Endothelial cell (in vitro differentiated cells): Measurements from ENCODE around the gene SLC15A1. TPM values are rescaled to one million over a fixed set of nuclear protein-coding genes. Genes with fewer than 3 reads are reported as not detected.

Source experiments
- DNase-seq: peaks from one replicate; pipeline ENCODE4 v3.0.0; 2021; ENCODE audit warnings: low spot score
- H3K27ac Mint-ChIP-seq: one replicate; pipeline ENCODE4 v1.8.0; 2021; ENCODE audit warnings: mixed read lengths, inconsistent platforms; ENCODE audit not compliant: unreplicated experiment
- H3K27me3 Mint-ChIP-seq: one replicate; pipeline ENCODE4 v1.8.0; 2021; ENCODE audit warnings: mild to moderate bottlenecking, moderate library complexity, mixed read lengths, inconsistent platforms; ENCODE audit not compliant: unreplicated experiment
- H3K36me3 Mint-ChIP-seq: one replicate; pipeline ENCODE4 v1.8.0; 2021; ENCODE audit warnings: mild to moderate bottlenecking, low read depth, mixed read lengths, inconsistent platforms; ENCODE audit not compliant: unreplicated experiment
- H3K4me1 Mint-ChIP-seq: one replicate; pipeline ENCODE4 v1.8.0; 2021; ENCODE audit warnings: mild to moderate bottlenecking, mixed read lengths, inconsistent platforms; ENCODE audit not compliant: unreplicated experiment
- H3K4me3 Mint-ChIP-seq: one replicate; pipeline ENCODE4 v1.8.0; 2021; ENCODE audit warnings: mild to moderate bottlenecking, mixed read lengths, inconsistent platforms; ENCODE audit not compliant: unreplicated experiment
- H3K9me3 Mint-ChIP-seq: one replicate; pipeline ENCODE4 v1.8.0; 2021; ENCODE audit warnings: mixed read lengths, inconsistent platforms; ENCODE audit not compliant: unreplicated experiment
- CTCF ChIP-seq: fragments of 200-600 bp; sonication (generic); IDR thresholded peaks from one replicate; pipeline ENCODE4 v1.5.0; 2021; ENCODE audit warnings: antibody characterized with exemption; ENCODE audit not compliant: unreplicated experiment
- total RNA-seq: library from RNA; stranded (reverse); fragmentation: NEBNext Ultra II Directional; extraction: Animal tissue kit (Norgen Biotek cat#: 25700); gene quantifications from one replicate; pipeline ENCODE4 v1.2.1, GENCODE V29; 2021; ENCODE audit not compliant: unreplicated experiment

SLC15A1 gene
- total RNA-seq, 1 donor from 2014 or later, result 0.10 TPM

- Mint-ChIP-seq H3K4me3 (no peak overlapping the region), H3K27ac (no peak overlapping the region), H3K4me1 (no peaks in the 10 kb centered on the region), H3K27me3 (peaks cover 3% of the 10 kb centered on the region), H3K9me3 (no peaks in the 10 kb centered on the region), H3K36me3 (no peaks in the 10 kb centered on the region)
- no peak for TF ChIP-seq CTCF
- DNase-seq, result no peak
Measured at GRCh38 chr13:98729658-98730057, 22.8 kb downstream of the SLC15A1 start.

GRCh38 chr13:98722958-98723357, 29.5 kb downstream of the SLC15A1 start:
- H3K27me3 Mint-ChIP-seq, result peaks cover 3% of the 10 kb centered on the region
- DNase-seq, result no peak
- no peaks in the 10 kb centered on the region for H3K9me3 Mint-ChIP-seq
- no peak for TF ChIP-seq CTCF
- H3K36me3 Mint-ChIP-seq, result no peaks in the 10 kb centered on the region
- H3K27ac Mint-ChIP-seq, result no peak overlapping the region
- H3K4me3 Mint-ChIP-seq, result no peak overlapping the region
- H3K4me1 Mint-ChIP-seq, result peaks cover 2% of the 10 kb centered on the region

GRCh38 chr13:98721825-98722510, 30.5 kb downstream of the SLC15A1 start:
- no peak for TF ChIP-seq CTCF
- no peak overlapping the region for H3K27ac Mint-ChIP-seq

GRCh38 chr13:98719527-98720250, 32.8 kb downstream of the SLC15A1 start:
- Mint-ChIP-seq H3K4me1 (peaks cover 2% of the 10 kb centered on the region), H3K27me3 (no peaks in the 10 kb centered on the region), H3K9me3 (no peaks in the 10 kb centered on the region), H3K4me3 (no peak overlapping the region), H3K36me3 (no peaks in the 10 kb centered on the region), H3K27ac (no peak overlapping the region)
- TF ChIP-seq CTCF, result no peak
- DNase-seq, result no peak

More at GRCh38 chr13:98721825-98722510, 30.5 kb downstream of the SLC15A1 start:
- Mint-ChIP-seq H3K27me3 (no peaks in the 10 kb centered on the region), H3K4me3 (no peak overlapping the region), H3K36me3 (no peaks in the 10 kb centered on the region), H3K4me1 (peaks cover 2% of the 10 kb centered on the region), H3K9me3 (no peaks in the 10 kb centered on the region)
- DNase-seq, result no peak

- no peak for DNase-seq
- Mint-ChIP-seq H3K27me3 (no peaks in the 10 kb centered on the region), H3K9me3 (no peaks in the 10 kb centered on the region), H3K27ac (no peak overlapping the region), H3K4me1 (peaks cover 2% of the 10 kb centered on the region), H3K4me3 (no peak overlapping the region), H3K36me3 (no peaks in the 10 kb centered on the region)
- TF ChIP-seq CTCF, result no peak
Measured at GRCh38 chr13:98717891-98718290, 34.6 kb downstream of the SLC15A1 start.
